ENCODE measurements around the gene CCDC82. TPM values are rescaled to one million over a fixed set of nuclear protein-coding genes. Genes with fewer than 3 reads are reported as not detected.

CCDC82 gene
- total and polyA plus RNA-seq, 12 donors: 9.1 to 33.7 (median 13.1) TPM

- intact Hi-C loops (cut with DNase I): loop anchor here in 2 of 10 donors (5.0 to 10.0 kb wide), 3 partner anchors 38 to 85 kb away; no protein-coding TSS in a partner anchor
- WGBS, 2 donors: 80 to 82% methylated on average over 3 of the region's 3 CpGs
- Histone ChIP-seq H3K36me3 (no peaks in the 10 kb centered on the region), H3K27ac (no peak overlapping the region), H3K4me1 (peaks cover 4 to 63% (median 30%) of the 10 kb centered on the region in 9 donors), H3K27me3 (no peaks in the 10 kb centered on the region), H3K4me3 (no peak overlapping the region), H3K9me3 (no peaks in the 10 kb centered on the region)
- no peak for ATAC-seq
- DNase-seq: no peak
- TF ChIP-seq, protein P1, sequence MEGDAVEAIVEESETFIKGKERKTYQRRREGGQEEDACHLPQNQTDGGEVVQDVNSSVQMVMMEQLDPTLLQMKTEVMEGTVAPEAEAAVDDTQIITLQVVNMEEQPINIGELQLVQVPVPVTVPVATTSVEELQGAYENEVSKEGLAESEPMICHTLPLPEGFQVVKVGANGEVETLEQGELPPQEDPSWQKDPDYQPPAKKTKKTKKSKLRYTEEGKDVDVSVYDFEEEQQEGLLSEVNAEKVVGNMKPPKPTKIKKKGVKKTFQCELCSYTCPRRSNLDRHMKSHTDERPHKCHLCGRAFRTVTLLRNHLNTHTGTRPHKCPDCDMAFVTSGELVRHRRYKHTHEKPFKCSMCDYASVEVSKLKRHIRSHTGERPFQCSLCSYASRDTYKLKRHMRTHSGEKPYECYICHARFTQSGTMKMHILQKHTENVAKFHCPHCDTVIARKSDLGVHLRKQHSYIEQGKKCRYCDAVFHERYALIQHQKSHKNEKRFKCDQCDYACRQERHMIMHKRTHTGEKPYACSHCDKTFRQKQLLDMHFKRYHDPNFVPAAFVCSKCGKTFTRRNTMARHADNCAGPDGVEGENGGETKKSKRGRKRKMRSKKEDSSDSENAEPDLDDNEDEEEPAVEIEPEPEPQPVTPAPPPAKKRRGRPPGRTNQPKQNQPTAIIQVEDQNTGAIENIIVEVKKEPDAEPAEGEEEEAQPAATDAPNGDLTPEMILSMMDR (IDR thresholded peaks at IDR 0.05): no peak
These were observed 59.7 kb downstream of the CCDC82 start for GRCh38 chr11:96329855-96330510.

GRCh38 chr11:96329419-96329818 lies 60.3 kb downstream of the CCDC82 start:
- WGBS, 2 donors: 88 to 90% methylated on average over 1 of the region's 1 CpG
- no peak overlapping the region for H3K4me3 ChIP-seq
- intact Hi-C loops (cut with DNase I): no loop called here
- H3K9me3 ChIP-seq: no peaks in the 10 kb centered on the region
- peaks cover 4 to 68% (median 36%) of the 10 kb centered on the region in 9 donors for H3K4me1 ChIP-seq
- no peak for ATAC-seq
- DNase-seq: no peak
- H3K27ac ChIP-seq: no peak overlapping the region
- TF ChIP-seq, protein P1 (IDR thresholded peaks at IDR 0.05): no peak
- H3K36me3 ChIP-seq: no peaks in the 10 kb centered on the region
- H3K27me3 ChIP-seq: no peaks in the 10 kb centered on the region

DNA sequence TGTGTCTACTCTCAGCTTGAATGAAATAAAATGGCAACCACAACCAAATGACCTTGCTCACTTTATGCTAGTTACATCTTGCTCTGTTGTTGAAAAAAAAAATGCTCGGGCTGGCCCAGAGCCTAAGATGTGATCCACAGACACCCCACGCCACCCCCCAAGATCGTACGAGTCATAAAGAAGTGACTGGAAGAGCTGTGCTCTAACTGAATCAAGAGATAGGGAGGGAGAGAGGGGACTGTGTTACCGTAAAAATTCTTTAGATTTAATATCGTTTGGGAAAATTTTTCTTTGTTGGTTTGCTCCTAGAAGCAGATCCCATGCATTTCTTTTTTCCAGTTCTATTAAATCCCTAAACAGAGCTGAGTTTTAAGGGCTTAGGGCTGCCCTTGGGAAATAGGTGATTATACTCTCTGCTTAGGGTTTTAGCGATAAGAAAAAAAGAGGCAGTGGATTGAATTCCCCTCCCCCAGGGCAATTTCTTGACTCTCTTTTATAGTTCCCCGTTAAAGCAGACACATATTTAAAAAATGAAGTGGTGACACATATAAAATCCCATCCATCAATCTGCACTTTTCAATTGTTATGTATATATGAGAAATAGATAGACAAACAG lies 61.2 kb downstream of the CCDC82 start:
- intact Hi-C loops (cut with DNase I): no loop called here
- H3K36me3 ChIP-seq: no peaks in the 10 kb centered on the region
- peaks cover 4 to 66% (median 35%) of the 10 kb centered on the region in 9 donors for H3K4me1 ChIP-seq
- TF ChIP-seq, protein P1 (IDR thresholded peaks at IDR 0.05): no peak
- no peak overlapping the region for H3K27ac ChIP-seq
- no peaks in the 10 kb centered on the region for H3K9me3 ChIP-seq
- 76 to 77% methylated on average over 8 of the region's 8 CpGs for WGBS, 2 donors
- DNase-seq: no peak
- no peak for ATAC-seq
- H3K27me3 ChIP-seq: no peaks in the 10 kb centered on the region
- H3K4me3 ChIP-seq: no peak overlapping the region

DNA sequence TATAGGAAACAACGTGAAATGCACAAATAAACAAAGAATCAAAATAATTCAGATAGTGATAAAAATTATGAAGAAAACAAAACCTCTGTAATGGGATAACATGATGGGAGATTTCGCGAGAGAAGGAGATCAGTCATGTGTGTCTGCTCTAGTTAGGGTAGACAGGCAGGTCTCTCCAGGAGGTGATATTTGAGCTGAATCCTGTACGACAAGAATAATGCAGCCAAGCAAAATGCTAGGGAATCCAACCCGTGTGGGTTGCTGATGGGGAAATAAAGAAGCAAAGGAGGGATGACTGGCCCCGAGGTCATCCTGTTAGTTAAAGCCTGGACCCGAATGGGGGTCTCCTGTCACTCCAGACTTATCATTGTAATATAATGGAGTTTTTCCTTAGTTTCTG lies 62.8 kb downstream of the CCDC82 start:
- Histone ChIP-seq H3K4me3 (no peak overlapping the region), H3K27me3 (no peaks in the 10 kb centered on the region), H3K9me3 (no peaks in the 10 kb centered on the region), H3K27ac (no peak overlapping the region), H3K4me1 (peaks cover 0 to 52% (median 21%) of the 10 kb centered on the region in 9 donors), H3K36me3 (no peaks in the 10 kb centered on the region)
- DNase-seq (no peak), ATAC-seq (no peak)
- 91 to 93% methylated on average over 7 of the region's 7 CpGs for WGBS, 2 donors
- TF ChIP-seq, protein P1 (IDR thresholded peaks at IDR 0.05): no peak
- intact Hi-C loops (cut with DNase I): no loop called here

Data from heart right ventricle (tissue), 16 donors.